GM18873 (cell line): ENCODE data around the gene LEO1.

Experiments
- ATAC-seq: cut with Tn5 transposase; IDR thresholded peaks from one replicate; pipeline ENCODE4 v1.9.1; 2021; ENCODE audit warnings: mild to moderate bottlenecking, moderate library complexity, moderate number of reproducible peaks; ENCODE audit not compliant: unreplicated experiment, low FRiP score

The LEO1 gene

GRCh38 chr15:51935466-51936104 lies 36.0 kb downstream of the LEO1 start:
- peak; percentile 86 for ATAC-seq

DNA sequence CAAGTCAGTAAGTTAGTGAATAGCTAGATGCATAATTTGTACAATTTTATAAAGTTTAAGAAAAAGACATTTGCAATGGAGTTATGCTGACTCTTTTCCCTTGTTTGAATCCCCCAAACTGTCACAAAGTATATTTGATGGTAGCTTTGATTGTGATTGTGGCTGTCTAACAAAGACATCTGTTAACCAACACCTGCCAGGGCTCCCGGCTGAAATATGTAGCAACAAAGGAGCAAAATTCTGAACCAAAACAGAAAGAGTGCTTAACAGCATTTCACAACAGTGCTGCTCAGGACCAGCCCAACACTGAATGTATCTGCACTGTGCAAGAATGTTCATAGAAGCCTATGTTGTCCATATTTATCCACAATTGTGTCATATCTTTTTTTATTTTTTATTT lies 39.4 kb downstream of the LEO1 start:
- no peak for ATAC-seq

GRCh38 chr15:51931638-51932037 lies 39.9 kb downstream of the LEO1 start:
- ATAC-seq = no peak

GRCh38 chr15:51931016-51931415 lies 40.6 kb downstream of the LEO1 start:
- no peak for ATAC-seq

DNA sequence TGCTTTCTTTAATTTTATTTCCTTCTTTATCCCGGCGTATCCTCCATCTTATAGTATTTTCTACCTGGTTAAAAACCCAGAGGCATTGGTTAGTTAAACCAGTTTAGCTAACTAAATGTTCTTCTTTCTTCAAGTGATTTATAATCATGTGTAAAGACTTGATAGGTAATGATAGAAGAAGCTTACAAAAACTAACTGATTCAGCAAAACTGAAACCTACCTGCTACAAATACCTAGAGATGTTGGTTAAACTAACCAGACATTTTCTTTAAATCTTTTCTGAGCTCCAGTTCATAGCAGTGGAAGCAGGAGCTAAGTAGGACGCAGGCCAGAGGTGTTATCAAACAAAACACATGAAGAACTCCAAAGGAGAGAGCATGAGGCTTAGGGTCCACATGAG lies 44.8 kb downstream of the LEO1 start:
- no peak for ATAC-seq

GRCh38 chr15:51924156-51925068 lies 47.2 kb downstream of the LEO1 start:
- no peak for ATAC-seq

DNA sequence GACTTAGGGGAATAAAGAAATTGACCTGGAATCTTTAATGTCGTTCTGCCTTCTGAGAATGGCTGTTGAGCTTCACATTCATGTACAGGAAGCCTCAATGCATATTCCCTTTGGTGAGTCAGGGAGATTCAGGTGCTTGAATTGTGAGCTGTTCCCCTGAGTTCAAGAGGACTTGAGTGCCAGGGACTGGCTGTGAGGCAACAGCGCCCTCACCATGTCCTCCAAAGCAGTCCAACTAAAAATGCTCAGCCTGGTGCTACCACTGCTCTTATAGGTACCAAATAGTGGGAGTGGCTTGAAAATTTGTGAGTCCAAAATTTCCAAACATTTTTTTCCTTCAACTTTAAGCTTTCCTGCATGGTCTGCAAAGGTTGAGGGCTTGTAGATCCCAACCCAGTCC lies 54.1 kb downstream of the LEO1 start:
- no peak for ATAC-seq

GRCh38 chr15:51912528-51912927 lies 59.0 kb downstream of the LEO1 start:
- no peak for ATAC-seq

DNA sequence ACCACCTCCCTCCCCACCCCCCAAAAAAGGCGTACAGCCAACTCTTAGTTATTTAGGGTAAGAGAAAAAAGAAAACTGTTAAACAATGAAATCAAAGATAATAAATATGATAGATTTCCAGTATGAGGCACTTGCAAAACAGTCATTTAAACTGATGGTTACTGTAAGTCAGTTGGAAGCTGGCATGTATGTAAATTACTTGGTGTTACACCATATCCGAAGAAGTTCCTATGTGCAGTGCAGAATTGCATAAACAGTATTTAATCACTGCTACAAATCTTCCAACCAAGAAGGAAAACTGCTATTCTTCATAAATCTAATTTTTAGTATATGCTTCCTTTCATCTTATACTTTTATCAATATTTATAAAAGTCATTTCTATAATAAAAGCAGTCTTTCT lies 62.0 kb downstream of the LEO1 start:
- no peak for ATAC-seq

GRCh38 chr15:51908316-51908715 lies 63.3 kb downstream of the LEO1 start:
- ATAC-seq = no peak

GRCh38 chr15:51907136-51907862 lies 64.3 kb downstream of the LEO1 start:
- no peak for ATAC-seq

GRCh38 chr15:51904931-51905330 lies 66.6 kb downstream of the LEO1 start:
- ATAC-seq = no peak

DNA sequence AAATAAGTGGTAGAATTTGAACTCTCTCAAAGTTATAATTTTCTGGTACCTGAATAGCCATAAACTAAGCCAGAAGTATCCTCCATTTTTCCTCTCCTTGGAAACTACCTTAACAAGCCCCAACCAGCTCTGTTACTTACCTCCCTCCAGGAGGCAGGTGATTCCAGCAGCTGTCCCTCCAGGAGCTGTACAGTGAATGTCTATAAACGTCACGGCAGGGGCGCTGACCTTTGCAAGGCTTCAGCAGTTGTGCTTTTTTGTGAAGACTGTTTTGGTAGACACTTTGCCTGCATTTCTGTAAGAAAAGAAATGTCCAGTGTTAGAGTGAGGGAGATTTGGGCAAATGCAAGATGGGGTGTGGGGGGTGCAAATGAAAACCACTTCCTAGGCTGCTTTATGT lies 67.2 kb downstream of the LEO1 start:
- ATAC-seq = no peak

GRCh38 chr15:51889486-51889885 lies 82.1 kb downstream of the LEO1 start:
- no peak for ATAC-seq

DNA sequence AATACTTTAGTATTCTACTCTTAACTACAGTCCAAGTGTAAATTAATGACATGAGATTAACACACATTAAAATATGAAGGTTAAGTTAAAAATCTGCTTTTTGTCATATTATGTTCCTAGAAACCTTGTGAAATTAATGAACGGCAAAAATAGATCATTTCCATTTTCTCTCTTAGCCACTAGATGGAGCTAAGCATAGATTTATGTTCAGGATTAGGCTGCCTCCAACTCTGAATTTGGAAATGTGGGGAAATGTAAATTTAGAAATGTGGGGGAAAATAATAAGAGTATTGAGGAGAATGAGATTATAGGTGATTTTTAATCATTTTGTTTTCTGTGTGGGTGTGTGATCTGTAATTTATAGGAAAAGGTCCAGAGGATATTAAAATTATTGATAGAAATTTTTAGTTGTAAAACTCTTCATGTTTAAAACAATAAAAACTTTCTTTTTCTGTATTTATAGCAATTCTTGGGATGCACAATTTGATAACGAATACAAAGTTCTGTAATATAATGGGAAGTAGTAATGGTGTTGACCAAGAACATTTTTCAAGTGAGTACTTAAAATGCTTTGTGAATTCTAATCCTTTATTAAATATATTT lies 82.9 kb downstream of the LEO1 start:
- ATAC-seq = no peak
